CD4-positive, alpha-beta memory T cell (primary cell): Measurements from ENCODE around the gene LHX4. TPM values are rescaled to one million over a fixed set of nuclear protein-coding genes. Genes with fewer than 3 reads are reported as not detected.
A peak's percentile ranks its signal among the peaks of the same experiment; 100 is the strongest.

Source experiments
- CTCF ChIA-PET: fragments of 350-600 bp; sonication (Branson Sonifier 250); formaldehyde crosslinking; loops from one replicate; lab custom pipeline; 2021; ENCODE audit warnings: inconsistent platforms; ENCODE audit not compliant: partially characterized antibody; lab: Charles Lee
- POLR2A ChIA-PET: fragments of 350-600 bp; sonication (Branson Sonifier 250); formaldehyde crosslinking; loops from one replicate; lab custom pipeline; 2021; ENCODE audit not compliant: partially characterized antibody; lab: Charles Lee
- DNase-seq, 5 donors: peaks; one replicate each; pipeline versions ENCODE4 v3.0.0 to v3.0.0-alpha.2; 2020 to 2022; ENCODE audit warnings: mixed read lengths in 1 of 5
- H3K27ac ChIP-seq: one replicate; pipeline ENCODE4 v1.7.0; 2013; ENCODE audit warnings: low read depth, low read length
- H3K27me3 ChIP-seq: 2 replicates; pipeline ENCODE4 v1.7.0; 2013; ENCODE audit warnings: mild to moderate bottlenecking, low read length, moderate library complexity; ENCODE audit not compliant: insufficient read depth
- H3K36me3 ChIP-seq: 2 replicates; pipeline ENCODE4 v1.7.0; 2013; ENCODE audit warnings: mild to moderate bottlenecking, low read length, moderate library complexity; ENCODE audit not compliant: insufficient read depth
- H3K4me1 ChIP-seq: 2 replicates; pipeline ENCODE4 v1.7.0; 2013; ENCODE audit warnings: mild to moderate bottlenecking, low read length, moderate library complexity; ENCODE audit not compliant: insufficient read depth
- H3K4me3 ChIP-seq, 2 donors: one replicate each; pipeline ENCODE4 v1.7.0; 2013; ENCODE audit warnings: low read length in 2 of 2, mild to moderate bottlenecking in 1 of 2
- H3K9me3 ChIP-seq, 2 donors: one replicate each; pipeline ENCODE4 v1.7.0; 2013; ENCODE audit warnings: low read length in 2 of 2, control low read depth in 1 of 2; ENCODE audit not compliant: control insufficient read depth in 1 of 2
- H3K27ac Mint-ChIP-seq, 7 donors: one replicate each; pipeline ENCODE4 v1.8.0; 2020 to 2021; ENCODE audit warnings: mixed read lengths in 7 of 7, mild to moderate bottlenecking in 6 of 7, inconsistent platforms in 3 of 7, moderate library complexity in 3 of 7
- H3K27me3 Mint-ChIP-seq, 2 donors: one replicate each; pipeline ENCODE4 v1.8.0; 2020 to 2021; ENCODE audit warnings: mixed read lengths in 2 of 2
- H3K36me3 Mint-ChIP-seq, 2 donors: one replicate each; pipeline ENCODE4 v1.8.0; 2020 to 2021; ENCODE audit warnings: mixed read lengths in 2 of 2, inconsistent platforms in 1 of 2, mild to moderate bottlenecking in 1 of 2
- H3K4me1 Mint-ChIP-seq, 4 donors: one replicate each; pipeline ENCODE4 v1.8.0; 2020 to 2021; ENCODE audit warnings: mixed read lengths in 4 of 4, mild to moderate bottlenecking in 1 of 4
- H3K4me3 Mint-ChIP-seq, 8 donors: one replicate each; pipeline ENCODE4 v1.8.0; 2020 to 2021; ENCODE audit warnings: mixed read lengths in 8 of 8, mild to moderate bottlenecking in 7 of 8, moderate library complexity in 6 of 8, inconsistent platforms in 3 of 8
- H3K9me3 Mint-ChIP-seq, 8 donors: one replicate each; pipeline ENCODE4 v1.8.0; 2020 to 2021; ENCODE audit warnings: mixed read lengths in 8 of 8, mild to moderate bottlenecking in 5 of 8, inconsistent platforms in 3 of 8, moderate library complexity in 1 of 8
- intact Hi-C: fragments of 100-400 bp; cut with micrococcal nuclease; formaldehyde crosslinking; loops from one replicate; pipeline ENCODE4 v1.15.1; 2023
- polyA plus RNA-seq, 2 donors: library from polyadenylated mRNA; unstranded; fragments of 300-500 nt; fragmentation: Illumina TruSeq; gene quantifications; one replicate each; pipeline ENCODE4 v1.2.3, GENCODE V29; 2021
- total RNA-seq, 2 experiments: library from RNA; stranded (reverse); gene quantifications; one replicate each; pipeline ENCODE4 v1.2.3, GENCODE V29; 2021

Gene LHX4
- total and polyA plus RNA-seq, 4 experiments from 2014 or later = 0.25 TPM; not detected in 3

GRCh38 chr1:180232521-180233043 lies 2.5 kb downstream of the LHX4 start:
- Mint-ChIP-seq H3K4me1 (peaks cover 20 to 66% (median 38%) of the 10 kb centered on the region in 4 donors), H3K27me3 (peaks cover 59 to 64% of the 10 kb centered on the region in 2 donors), H3K27ac (no peak overlapping the region), H3K9me3 (peaks cover 0 to 8% (median 0%) of the 10 kb centered on the region in 8 donors), H3K36me3 (peaks cover 0 to 1% of the 10 kb centered on the region in 2 donors), H3K4me3 (peak overlapping the region in 5 of 8 donors; percentile 58 to 86 (median 75))
- CTCF ChIA-PET = interaction anchor here (1.1 to 1.4 kb wide), 2 partner anchors 10 to 29 kb away, joined by 3 to 4 read pairs; no protein-coding TSS in a partner anchor
- DNase-seq = no peak
- Histone ChIP-seq H3K27ac (no peak overlapping the region), H3K4me3 (no peak overlapping the region), H3K36me3 (no peaks in the 10 kb centered on the region), H3K4me1 (peaks cover 58% of the 10 kb centered on the region), H3K9me3 (no peaks in the 10 kb centered on the region), H3K27me3 (peaks cover 80% of the 10 kb centered on the region)
- POLR2A ChIA-PET = no interaction called here
- intact Hi-C loops = no loop called here

- H3K27me3 Mint-ChIP-seq = peaks cover 57 to 62% of the 10 kb centered on the region in 2 donors
- Histone ChIP-seq H3K4me1 (peaks cover 58% of the 10 kb centered on the region), H3K27me3 (peaks cover 80% of the 10 kb centered on the region), H3K36me3 (no peaks in the 10 kb centered on the region), H3K9me3 (no peaks in the 10 kb centered on the region), H3K27ac (no peak overlapping the region), H3K4me3 (no peak overlapping the region)
- H3K4me1 Mint-ChIP-seq = peaks cover 20 to 64% (median 36%) of the 10 kb centered on the region in 4 donors
- peaks cover 0 to 1% of the 10 kb centered on the region in 2 donors for H3K36me3 Mint-ChIP-seq
- H3K9me3 Mint-ChIP-seq = peaks cover 0 to 8% (median 0%) of the 10 kb centered on the region in 8 donors
- DNase-seq = no peak
- POLR2A ChIA-PET = no interaction called here
- peak overlapping the region in 2 of 8 donors; percentile 70 to 82 for H3K4me3 Mint-ChIP-seq
- no peak overlapping the region for H3K27ac Mint-ChIP-seq
- intact Hi-C loops = no loop called here
- CTCF ChIA-PET = no interaction called here
These were observed 3.3 kb downstream of the LHX4 start for GRCh38 chr1:180233191-180234011.

GRCh38 chr1:180234369-180235076 lies 4.5 kb downstream of the LHX4 start:
- Histone ChIP-seq H3K4me1 (peaks cover 50% of the 10 kb centered on the region), H3K4me3 (no peak overlapping the region), H3K36me3 (no peaks in the 10 kb centered on the region), H3K27me3 (peaks cover 81% of the 10 kb centered on the region), H3K9me3 (no peaks in the 10 kb centered on the region), H3K27ac (no peak overlapping the region)
- Mint-ChIP-seq H3K9me3 (peaks cover 0 to 8% (median 0%) of the 10 kb centered on the region in 8 donors), H3K27ac (no peak overlapping the region), H3K36me3 (peaks cover 0 to 1% of the 10 kb centered on the region in 2 donors), H3K4me1 (peaks cover 16 to 57% (median 32%) of the 10 kb centered on the region in 4 donors), H3K4me3 (peak overlapping the region in 6 of 8 donors; percentile 17 to 72 (median 62)), H3K27me3 (peaks cover 59 to 63% of the 10 kb centered on the region in 2 donors)
- DNase-seq = no peak
- ChIA-PET CTCF (no interaction called here), POLR2A (interaction anchor here (0.6 kb wide), 1 partner anchor 22 kb away, joined by 3 read pairs; no protein-coding TSS in a partner anchor)
- intact Hi-C loops = no loop called here

- Mint-ChIP-seq H3K36me3 (peaks cover 0 to 1% of the 10 kb centered on the region in 2 donors), H3K4me1 (peaks cover 16 to 57% (median 32%) of the 10 kb centered on the region in 4 donors), H3K9me3 (peaks cover 0 to 8% (median 0%) of the 10 kb centered on the region in 8 donors), H3K27ac (no peak overlapping the region), H3K27me3 (peaks cover 61 to 63% of the 10 kb centered on the region in 2 donors), H3K4me3 (peak overlapping the region in 4 of 8 donors; percentile 6 to 70 (median 42))
- intact Hi-C loops = no loop called here
- no peaks in the 10 kb centered on the region for H3K9me3 ChIP-seq
- H3K27me3 ChIP-seq = peaks cover 81% of the 10 kb centered on the region
- DNase-seq = no peak
- no peak overlapping the region for H3K4me3 ChIP-seq
- ChIA-PET POLR2A (no interaction called here), CTCF (interaction anchor here (1.1 kb wide), 1 partner anchor 49 kb away, joined by 5 read pairs; no protein-coding TSS in a partner anchor)
- no peaks in the 10 kb centered on the region for H3K36me3 ChIP-seq
- peaks cover 50% of the 10 kb centered on the region for H3K4me1 ChIP-seq
- no peak overlapping the region for H3K27ac ChIP-seq
These were observed 5.0 kb downstream of the LHX4 start for GRCh38 chr1:180235077-180235501.

GRCh38 chr1:180235502-180236239 lies 5.6 kb downstream of the LHX4 start:
- H3K4me3 Mint-ChIP-seq = peak overlapping the region in 5 of 8 donors; percentile 17 to 70 (median 40)
- H3K36me3 Mint-ChIP-seq = peaks cover 0 to 1% of the 10 kb centered on the region in 2 donors
- H3K4me1 ChIP-seq = peaks cover 45% of the 10 kb centered on the region
- H3K27ac ChIP-seq = no peak overlapping the region
- no peaks in the 10 kb centered on the region for H3K9me3 ChIP-seq
- CTCF ChIA-PET = interaction anchor here (0.6 to 1.1 kb wide), 3 partner anchors 16 to 50 kb away, joined by 3 to 5 read pairs (median 3); no protein-coding TSS in a partner anchor
- no peak for DNase-seq
- H3K4me3 ChIP-seq = no peak overlapping the region
- no peak overlapping the region for H3K27ac Mint-ChIP-seq
- H3K36me3 ChIP-seq = no peaks in the 10 kb centered on the region
- H3K27me3 ChIP-seq = peaks cover 77% of the 10 kb centered on the region
- intact Hi-C loops = no loop called here
- peaks cover 64 to 67% of the 10 kb centered on the region in 2 donors for H3K27me3 Mint-ChIP-seq
- POLR2A ChIA-PET = no interaction called here
- peaks cover 16 to 57% (median 32%) of the 10 kb centered on the region in 4 donors for H3K4me1 Mint-ChIP-seq
- H3K9me3 Mint-ChIP-seq = peaks cover 0 to 8% (median 0%) of the 10 kb centered on the region in 8 donors

GRCh38 chr1:180236698-180237509 lies 6.8 kb downstream of the LHX4 start:
- Mint-ChIP-seq H3K4me1 (peaks cover 15 to 52% (median 28%) of the 10 kb centered on the region in 4 donors), H3K27ac (peak overlapping the region in 1 of 7 donors; percentile 53), H3K36me3 (peaks cover 0 to 1% of the 10 kb centered on the region in 2 donors), H3K27me3 (peaks cover 67 to 71% of the 10 kb centered on the region in 2 donors), H3K9me3 (peaks cover 0 to 8% (median 0%) of the 10 kb centered on the region in 8 donors), H3K4me3 (peak overlapping the region in 5 of 8 donors; percentile 12 to 57 (median 37))
- Histone ChIP-seq H3K27me3 (peaks cover 67% of the 10 kb centered on the region), H3K27ac (no peak overlapping the region), H3K36me3 (no peaks in the 10 kb centered on the region), H3K4me1 (peaks cover 32% of the 10 kb centered on the region), H3K4me3 (no peak overlapping the region), H3K9me3 (no peaks in the 10 kb centered on the region)
- CTCF ChIA-PET = interaction anchor here (1.1 kb wide), 1 partner anchor 15 kb away, joined by 3 read pairs; no protein-coding TSS in a partner anchor
- POLR2A ChIA-PET = no interaction called here
- intact Hi-C loops = no loop called here
- no peak for DNase-seq
